Epithelial cell of proximal tubule (primary cell): Measurements from ENCODE around the gene GJD3. TPM values are rescaled to one million over a fixed set of nuclear protein-coding genes. Genes with fewer than 3 reads are reported as not detected.

Source experiments
- DNase-seq: peaks from one replicate; pipeline ENCODE4 v3.0.0-alpha.2; 2011; ENCODE audit warnings: low read depth
- H3K4me3 ChIP-seq: 2 replicates; pipeline ENCODE4 v1.5.1; 2011; ENCODE audit warnings: low read depth, mild to moderate bottlenecking, low read length
- CTCF ChIP-seq: conservative IDR thresholded peaks from 2 replicates; pipeline ENCODE4 v1.5.1; 2012; ENCODE audit warnings: low read depth, mild to moderate bottlenecking, low read length
- total RNA-seq: library from RNA; depleted of rRNA; stranded (reverse); fragments of >200 nt; gene quantifications from 2 replicates; pipeline ENCODE4 v1.2.3, GENCODE V29; 2015

Gene GJD3
- total RNA-seq, 1 donor from 2014 or later: not detected

DNA sequence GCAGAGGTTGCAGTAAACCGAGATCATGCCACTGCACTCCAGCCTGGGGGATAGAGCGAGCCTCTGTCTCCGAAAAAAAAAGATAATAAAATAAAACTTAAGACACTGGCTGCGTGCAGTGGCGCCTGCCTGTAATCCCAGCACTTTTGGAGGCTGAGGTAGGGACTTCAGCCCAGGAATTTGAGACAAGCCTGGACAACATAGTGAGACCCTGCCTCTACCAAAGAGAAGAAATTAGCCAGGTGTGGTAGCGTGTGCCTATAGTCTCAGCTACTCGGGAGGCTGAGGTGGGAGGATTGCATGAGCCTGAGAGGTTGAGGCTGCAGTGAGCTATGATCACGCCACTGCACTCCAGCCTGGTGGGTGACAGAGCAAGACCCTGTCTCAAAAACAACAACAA, 28.9 kb downstream of the GJD3 start:
- H3K4me3 ChIP-seq: no peak overlapping the region
- TF ChIP-seq CTCF: no peak
- DNase-seq: no peak

- no peak overlapping the region for H3K4me3 ChIP-seq
- no peak for TF ChIP-seq CTCF
- no peak for DNase-seq
Measured at GRCh38 chr17:40333781-40334448, 30.6 kb downstream of the GJD3 start.

- no peak overlapping the region for H3K4me3 ChIP-seq
- no peak for TF ChIP-seq CTCF
- DNase-seq: no peak
Measured at GRCh38 chr17:40331743-40332641, 32.5 kb downstream of the GJD3 start.

GRCh38 chr17:40330850-40331470, 33.6 kb downstream of the GJD3 start:
- no peak overlapping the region for H3K4me3 ChIP-seq
- DNase-seq: no peak
- TF ChIP-seq CTCF: no peak

- no peak overlapping the region for H3K4me3 ChIP-seq
- TF ChIP-seq CTCF: no peak
- no peak for DNase-seq
Measured at GRCh38 chr17:40329839-40330794, 34.4 kb downstream of the GJD3 start.

DNA sequence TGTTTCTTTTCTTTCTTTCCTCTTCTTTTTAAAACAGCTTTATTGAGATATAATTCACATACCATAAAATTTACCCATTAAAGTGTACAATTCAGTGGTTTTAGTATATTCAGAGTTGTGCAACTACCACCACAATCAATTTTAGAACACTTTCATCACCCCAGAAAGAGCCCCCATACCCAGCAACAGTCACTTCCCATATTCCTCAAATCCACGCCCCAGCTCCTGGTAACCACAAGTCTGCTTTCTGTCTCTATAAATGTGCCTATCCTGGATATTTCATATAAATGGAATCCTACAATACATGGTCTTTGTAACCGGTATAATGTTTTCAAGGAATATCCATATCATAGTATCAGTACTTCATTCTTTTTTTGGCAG, 36.2 kb downstream of the GJD3 start:
- DNase-seq: no peak
- no peak for TF ChIP-seq CTCF
- no peak overlapping the region for H3K4me3 ChIP-seq
